Measurements from ENCODE around the gene LSM2.
"Not testable (repeated sequence)": the region's sequence is repeated elsewhere in the genome, so short reads cannot be mapped to it uniquely, and the experiment has no call there.

The LSM2 gene

DNA sequence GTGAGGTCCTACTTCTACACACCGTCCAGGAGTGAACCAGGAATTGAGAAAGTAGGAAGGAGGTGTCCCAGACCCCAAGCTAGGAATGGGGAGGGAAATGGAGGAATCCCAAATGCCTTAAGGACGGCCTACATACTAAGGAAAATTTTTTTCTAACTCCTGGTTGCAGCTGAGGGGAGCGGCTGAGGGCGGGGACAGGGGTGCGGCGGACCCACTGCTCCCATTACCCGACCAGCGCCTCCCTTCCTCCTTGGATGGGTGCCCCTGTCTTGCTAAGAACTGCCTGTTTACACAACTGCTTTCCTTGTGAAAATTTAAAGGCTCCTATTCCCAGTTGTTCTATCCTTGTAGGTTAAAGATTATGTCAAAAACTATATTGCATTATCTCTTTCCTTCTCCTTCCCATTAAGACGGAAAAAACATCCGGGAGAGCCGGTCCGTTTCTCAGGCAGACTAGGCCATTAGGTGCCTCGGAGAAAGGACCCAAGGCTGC is 20.1 kb upstream of the LSM2 start:
- peak; percentile 88 for DNase-seq

DNA sequence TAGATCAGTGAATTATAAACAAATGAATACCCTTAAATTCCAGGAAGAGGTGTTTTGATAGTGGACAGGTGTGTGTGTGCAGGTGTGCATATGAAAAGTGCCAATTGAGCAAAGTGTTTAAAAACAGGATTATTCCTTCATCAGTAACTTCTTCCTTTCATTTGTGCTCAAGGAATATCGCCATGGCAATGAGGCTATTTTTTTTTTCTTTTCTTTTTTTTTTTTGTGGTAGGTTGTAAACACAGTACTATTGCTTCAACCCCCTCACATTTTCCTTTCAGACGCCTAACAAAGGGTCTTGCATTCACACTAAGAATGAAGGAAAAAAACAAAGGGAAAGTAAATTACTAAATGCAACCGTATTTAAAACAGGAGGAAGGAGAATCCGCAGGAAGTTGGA is 18.8 kb upstream of the LSM2 start:
- DNase-seq: no peak

DNA sequence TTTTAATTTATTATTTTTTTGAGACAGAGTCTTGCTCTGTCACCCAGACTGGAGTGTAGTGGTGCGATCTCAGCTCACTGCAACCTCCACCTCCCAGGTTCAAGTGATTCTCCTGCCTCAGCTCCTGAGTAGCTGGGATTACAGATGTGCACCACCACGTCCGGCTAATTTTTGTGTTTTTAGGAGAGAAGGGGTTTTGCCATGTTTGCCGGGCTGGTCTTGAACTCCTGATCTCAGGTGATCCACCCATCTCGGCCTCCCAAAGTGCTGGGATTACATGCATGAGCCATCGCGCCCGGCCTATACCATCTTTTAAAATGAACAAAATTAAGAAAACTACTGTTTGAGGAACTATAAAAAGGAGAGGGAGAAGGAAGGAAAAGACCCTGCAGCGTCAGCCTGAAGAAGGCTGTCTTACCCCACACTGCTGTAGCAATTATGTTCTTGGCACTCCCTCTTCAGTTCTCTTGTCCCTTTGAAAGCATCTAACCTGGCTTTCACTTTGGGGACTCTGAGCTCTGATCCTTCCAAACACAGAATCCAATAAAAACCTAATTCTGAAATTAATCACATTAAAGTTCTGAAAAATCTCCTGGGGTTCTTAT is 16.9 kb upstream of the LSM2 start:
- DNase-seq: not testable (repeated sequence)

DNA sequence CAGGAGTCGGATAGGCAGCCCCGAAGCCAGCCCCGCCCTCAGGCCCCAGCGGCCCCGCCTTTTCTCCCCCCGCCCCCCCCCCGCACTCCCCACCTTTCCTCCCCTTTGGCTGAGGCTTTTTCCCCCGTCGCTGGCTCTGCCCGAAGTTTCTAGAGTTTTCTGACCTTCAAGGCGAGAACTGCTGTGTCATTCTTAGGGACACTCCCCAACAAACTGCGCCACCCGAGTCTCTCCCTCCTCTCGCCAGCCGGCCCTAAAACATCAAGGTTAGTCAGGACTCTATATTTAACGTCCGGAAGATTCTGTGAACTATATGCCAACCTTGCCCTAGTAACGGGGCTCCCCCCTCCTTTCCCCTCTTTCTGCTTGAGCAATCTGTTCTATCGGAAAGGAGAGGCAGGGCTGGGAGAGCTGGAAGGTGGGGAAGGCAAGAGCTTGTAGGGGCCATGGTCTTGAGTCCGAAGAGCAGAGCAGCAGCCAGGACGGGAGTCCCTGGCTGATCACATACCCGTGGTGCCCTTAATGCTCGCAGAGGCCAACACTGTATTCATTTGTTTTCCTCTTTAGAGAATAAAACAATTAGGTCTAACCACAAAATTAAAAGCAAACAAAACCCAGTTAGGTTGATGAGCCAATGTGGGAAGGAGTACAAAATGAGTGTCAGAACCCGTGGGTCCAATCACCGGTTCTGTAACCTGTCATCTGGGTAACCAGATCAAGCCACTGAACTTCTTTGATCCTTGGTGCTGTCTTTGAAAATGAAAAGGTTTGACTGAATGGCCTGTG is 15.5 kb upstream of the LSM2 start:
- DNase-seq: no peak

DNA sequence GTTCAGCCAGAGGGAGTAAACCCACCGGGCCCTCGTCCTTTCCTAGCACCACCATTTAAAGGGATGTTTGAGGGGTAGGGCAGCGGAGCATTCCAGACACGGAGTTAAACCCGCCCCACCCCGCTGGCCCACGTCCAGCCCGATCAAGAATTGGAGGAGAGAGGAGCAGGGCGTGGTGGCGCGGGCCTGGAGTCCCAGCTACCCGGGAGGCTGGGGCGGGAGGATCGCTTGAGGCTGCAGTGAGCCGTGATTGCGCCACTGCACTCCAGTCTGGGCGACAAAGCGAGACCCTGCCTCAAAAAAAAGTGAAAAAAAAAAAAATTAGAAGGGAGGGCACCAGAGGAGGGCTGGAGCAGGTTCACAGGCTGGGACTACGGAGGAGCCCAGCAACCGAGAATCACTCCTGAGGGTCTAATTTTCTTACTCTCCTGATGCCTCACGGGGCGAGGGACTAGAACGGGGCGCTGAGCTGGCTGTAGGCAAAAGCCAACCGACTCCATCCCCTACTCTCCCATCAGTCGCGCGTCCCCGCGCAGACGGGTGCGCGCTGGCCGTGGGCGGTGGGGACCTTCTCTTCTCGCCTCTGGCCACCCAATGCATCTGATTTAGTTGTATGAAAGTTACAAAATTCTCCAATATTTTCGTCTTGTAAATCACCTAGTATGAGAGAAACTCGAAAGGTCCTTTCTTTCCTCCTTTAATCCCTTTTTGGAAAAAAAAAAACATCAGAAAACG is 14.7 kb upstream of the LSM2 start:
- DNase-seq: peak; percentile 65

DNA sequence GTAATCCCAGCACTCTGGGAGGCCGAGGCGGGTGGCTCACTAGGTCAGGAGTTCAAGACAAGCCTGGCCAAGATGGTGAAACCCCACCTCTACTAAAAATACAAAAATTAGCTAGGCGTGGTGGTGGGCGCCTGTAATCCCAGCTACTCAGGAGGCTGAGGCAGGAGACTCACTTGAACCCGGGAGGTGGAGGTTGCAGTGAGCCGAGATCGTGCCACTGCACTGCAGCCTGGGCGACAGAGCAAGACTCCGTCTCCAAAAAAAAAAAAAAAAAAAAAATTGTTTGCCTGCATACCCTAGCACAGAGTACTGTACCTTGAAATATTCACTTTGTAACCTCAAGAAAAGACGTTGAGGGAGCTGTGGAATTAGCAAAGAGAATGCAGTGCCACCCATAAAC is 13.6 kb upstream of the LSM2 start:
- not testable (repeated sequence) for DNase-seq

DNA sequence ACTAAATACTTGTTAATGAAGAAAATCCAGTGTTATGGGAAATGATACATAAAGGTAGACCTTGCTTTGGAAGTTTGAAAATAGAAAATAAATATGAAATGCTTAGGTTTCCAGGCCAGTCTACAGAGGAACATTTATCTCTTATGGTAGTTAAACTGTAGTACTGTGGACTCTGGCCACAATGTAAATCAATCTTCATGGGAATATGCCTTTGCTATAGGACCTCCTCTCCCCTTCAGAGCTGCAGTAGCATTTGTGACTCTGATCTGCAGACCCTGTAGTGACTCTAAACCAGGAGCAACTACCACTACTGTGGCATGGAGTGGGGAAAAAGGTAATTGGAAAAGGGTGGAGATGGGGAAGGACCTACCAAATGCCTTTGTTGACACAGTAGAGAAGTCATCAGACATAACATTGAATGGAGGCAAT is 13.1 kb upstream of the LSM2 start:
- no peak for DNase-seq

DNA sequence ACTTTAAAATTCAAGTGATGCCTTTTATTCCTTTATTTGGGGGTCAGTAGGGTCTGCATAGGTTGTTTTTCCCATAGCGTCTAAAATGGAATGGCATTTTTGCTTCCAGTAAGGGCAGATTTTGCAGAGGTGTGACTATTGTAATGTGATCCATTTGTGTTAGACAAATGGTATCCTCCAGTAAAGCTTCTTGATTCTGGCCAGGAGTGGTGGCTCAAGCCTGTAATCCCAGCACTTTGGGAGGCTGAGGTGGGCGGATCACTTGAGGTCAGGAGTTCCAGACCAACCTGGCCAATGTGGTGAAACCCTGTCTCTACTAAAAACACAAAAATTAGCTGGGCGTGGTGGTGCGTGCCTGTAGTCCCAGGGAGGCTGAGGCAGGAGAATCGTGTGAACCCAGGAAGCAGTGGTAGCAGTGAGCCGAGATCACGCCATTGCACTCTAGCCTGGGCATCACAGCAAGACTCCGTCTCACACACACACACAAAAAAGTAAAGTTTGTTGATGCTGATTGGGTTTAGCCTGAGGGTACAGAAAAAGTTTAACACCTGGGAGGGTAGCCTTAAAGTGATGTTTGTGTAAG is 11.3 kb upstream of the LSM2 start:
- not testable (repeated sequence) for DNase-seq

DNA sequence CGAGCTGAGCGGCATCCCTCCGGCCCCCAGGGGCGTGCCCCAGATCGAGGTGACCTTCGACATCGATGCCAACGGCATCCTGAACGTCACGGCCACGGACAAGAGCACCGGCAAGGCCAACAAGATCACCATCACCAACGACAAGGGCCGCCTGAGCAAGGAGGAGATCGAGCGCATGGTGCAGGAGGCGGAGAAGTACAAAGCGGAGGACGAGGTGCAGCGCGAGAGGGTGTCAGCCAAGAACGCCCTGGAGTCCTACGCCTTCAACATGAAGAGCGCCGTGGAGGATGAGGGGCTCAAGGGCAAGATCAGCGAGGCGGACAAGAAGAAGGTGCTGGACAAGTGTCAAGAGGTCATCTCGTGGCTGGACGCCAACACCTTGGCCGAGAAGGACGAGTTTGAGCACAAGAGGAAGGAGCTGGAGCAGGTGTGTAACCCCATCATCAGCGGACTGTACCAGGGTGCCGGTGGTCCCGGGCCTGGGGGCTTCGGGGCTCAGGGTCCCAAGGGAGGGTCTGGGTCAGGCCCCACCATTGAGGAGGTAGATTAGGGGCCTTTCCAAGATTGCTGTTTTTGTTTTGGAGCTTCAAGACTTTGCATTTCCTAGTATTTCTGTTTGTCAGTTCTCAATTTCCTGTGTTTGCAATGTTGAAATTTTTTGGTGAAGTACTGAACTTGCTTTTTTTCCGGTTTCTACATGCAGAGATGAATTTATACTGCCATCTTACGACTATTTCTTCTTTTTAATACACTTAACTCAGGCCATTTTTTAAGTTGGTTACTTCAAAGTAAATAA is 10.6 kb upstream of the LSM2 start:
- not testable (repeated sequence) for DNase-seq

DNA sequence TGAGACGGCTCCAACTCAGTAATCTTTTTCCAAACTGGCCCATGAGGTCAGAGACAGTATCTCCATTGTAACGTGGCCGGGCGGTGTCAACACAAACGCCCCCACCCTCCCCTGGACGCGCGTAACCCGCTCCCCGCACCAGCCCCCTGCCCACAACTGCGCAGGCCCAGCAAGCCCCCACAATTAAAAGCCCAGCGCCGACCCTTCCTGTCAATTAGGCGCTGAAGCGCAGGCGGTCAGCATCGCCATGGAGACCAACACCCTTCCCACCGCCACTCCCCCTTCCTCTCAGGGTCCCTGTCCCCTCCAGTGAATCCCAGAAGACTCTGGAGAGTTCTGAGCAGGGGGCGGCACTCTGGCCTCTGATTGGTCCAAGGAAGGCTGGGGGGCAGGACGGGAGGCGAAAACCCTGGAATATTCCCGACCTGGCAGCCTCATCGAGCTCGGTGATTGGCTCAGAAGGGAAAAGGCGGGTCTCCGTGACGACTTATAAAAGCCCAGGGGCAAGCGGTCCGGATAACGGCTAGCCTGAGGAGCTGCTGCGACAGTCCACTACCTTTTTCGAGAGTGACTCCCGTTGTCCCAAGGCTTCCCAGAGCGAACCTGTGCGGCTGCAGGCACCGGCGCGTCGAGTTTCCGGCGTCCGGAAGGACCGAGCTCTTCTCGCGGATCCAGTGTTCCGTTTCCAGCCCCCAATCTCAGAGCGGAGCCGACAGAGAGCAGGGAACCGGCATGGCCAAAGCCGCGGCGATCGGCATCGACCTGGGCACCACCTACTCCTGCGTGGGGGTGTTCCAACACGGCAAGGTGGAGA is 8.5 kb upstream of the LSM2 start, which contains the start of the genes HSPA1A and HSPA1L:
Gene HSPA1A, plus strand, starts transcription at position 519 of the 814 bp plus-strand sequence. Its CDS starts 214 bp downstream, at position 733.
Gene HSPA1L, minus strand, starts transcription at position 259 of the 814 bp plus-strand sequence. CDS start 3,311 bp downstream, outside the sequence.
- peak; percentile 100 for DNase-seq

DNA sequence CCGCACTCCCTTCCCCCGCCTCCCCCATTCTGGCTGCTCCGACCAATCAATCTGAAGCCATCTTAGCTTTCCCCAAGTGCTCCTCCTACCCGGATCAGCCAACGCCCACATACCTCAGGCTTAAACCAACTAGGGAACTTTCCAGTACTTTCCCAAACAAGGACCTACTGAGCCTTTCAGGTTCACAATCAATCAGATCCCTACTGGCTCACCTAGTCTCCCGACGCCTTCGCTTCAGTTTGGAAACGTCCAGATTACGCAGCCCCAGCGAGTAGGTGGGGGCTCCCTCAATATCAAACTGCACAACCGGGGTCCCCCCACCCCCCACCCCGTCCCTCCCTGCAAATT is 7.9 kb upstream of the LSM2 start:
- DNase-seq: peak; percentile 95

DNA sequence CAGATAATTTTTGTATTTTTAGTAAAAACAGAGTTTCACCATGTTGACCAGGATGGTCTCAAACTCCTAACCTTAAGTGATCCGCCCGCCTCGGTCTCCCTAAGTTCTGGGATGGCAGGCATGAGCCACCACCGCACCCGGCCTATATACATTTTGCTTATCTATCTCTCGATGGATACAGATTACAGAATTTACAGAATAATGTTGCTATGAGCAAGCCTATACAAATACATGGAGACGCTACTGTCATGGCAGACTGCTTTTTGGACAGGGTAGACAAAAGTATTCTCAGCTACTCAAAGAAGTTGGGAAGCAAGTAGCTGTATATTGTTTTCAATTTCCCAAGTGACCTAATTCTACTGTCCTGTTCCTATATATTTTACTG is 6.7 kb upstream of the LSM2 start:
- DNase-seq: no peak

DNA sequence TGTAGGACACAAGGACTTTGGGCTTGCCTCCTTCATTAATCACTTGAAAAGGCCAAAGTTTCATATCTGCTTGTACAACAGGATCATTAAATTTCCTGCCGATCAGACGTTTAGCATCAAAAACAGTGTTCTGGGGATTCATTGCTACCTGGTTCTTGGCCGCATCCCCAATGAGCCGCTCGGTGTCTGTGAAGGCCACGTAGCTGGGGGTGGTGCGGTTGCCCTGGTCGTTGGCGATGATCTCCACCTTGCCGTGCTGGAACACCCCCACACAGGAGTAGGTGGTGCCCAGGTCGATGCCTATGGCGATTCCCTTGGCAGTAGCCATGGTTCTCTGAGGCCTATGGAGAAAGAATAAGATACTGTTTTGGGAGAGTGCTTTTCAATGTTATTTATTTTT is 4.9 kb upstream of the LSM2 start:
- no peak for DNase-seq

DNA sequence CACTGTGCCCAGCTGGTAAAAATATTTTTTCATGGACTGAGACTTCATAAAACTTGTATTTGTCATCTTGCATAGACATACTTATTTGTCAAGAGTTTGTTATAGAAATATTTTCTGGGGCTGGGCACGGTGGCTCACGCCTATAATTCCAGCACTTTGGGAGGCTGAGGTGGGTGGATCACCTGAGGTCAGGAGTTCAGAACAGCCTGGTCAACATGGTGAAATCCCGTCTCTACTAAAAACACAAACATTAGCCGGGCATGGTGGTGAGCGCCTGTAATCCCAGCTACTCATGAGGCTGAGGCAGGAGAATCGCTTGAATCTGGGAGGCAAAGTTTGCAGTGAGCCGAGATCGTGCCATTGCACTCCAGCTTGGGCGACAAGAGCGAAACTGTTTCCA is 1.8 kb upstream of the LSM2 start:
- DNase-seq: not testable (repeated sequence)

DNA sequence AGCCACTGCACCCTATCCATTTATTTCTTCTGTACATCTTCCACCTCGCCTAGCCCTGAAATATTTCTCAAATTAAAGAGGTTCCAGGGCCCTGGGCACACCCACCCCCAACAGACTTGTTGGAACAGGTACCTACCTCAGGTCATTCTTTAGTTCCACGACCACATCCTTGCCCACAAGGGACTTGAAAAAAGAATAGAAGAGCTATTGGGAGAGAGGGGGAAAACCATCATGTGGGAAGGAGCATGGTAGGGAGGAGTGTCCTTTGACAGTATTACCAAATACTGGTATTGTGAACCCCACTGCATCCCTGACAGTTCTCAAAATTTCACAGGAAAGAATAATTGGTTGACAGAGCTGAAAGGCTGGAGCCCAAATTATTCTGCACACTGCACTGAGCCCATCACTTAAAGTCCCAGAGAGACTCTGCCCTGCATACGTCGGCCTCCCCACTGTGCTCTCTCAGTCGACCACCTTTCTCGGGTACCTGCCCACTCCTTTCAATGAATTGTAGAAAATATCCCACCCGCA is 762 bp downstream of the LSM2 start:
- DNase-seq: no peak

DNA sequence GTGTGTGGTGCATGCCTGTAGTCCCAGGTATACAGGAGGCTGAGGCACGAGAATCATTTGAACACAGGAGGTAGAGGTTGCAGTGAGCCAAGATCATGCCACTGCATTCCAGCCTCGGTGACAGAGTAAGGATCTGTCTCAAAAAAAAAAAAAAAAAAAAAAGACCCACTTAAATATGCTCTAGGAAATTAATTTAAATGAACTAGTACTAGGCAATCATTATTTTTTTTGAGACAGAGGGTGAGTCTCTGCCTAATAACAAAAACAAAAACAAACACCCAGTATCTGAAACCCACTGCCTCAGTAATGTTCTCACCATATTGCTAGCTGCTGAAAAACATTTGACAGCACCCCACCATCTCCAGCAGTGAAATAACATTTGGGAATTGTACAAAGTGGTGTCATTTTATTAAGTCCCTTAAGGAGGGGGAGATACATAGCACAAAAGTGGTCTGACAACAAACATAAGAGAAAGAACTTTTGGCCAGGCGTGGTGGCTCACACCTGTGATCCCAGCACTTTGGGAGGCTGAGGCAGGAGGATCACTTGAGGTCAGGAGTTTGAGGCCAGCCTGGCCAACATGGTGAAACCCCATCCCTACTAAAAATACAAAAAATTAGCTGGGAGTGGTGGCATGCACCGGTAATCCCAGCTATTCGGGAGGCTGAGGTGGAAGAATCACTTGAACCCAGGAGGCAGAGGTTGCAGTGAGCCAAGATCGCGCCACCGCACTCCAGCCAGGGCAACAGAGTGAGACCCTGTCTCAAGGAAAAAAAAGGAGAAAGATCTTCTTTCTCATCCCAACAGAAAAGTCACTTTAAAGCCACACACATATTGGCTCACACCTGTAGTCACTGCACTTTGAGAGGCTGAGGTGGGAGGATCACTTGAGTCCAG is 5.5 kb downstream of the LSM2 start:
- DNase-seq: not testable (repeated sequence)

DNA sequence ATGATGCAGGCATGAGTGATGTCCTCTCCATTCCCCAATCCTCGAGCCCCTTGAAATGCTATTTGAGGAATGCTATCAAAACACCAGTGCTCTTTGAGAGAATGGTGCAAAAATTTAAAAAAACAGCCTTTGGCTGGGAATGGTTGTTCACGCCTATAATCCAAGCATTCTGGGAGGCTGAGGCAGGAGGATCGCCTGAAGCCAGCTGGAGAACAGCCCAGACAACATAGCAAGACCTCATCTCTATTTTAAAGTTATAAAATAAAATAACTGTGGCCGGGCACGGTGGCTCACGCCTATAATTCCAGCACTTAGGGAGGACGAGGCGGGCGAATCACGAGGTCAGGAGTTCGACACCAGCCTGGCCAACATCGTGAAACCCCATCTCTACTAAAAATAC is 7.0 kb downstream of the LSM2 start:
- DNase-seq: no peak

DNA sequence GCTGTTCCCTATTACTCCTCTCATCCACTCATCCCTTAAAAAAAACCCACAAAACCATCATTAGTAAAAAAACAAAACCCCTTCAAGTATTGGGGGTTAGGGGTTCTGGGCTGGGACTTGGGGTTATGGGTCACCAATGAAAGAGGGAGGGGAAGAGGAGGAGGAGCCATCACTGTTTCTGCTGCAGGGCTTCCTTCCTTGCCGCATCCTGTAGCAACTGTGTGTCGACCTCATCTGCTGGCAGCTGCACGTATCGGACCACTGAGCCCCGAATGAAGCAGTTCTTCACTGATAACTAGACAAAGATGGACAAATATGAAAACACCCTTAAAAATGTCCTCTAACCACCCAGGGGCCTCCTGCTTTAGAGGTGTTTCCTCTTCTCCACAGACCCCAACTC is 9.2 kb downstream of the LSM2 start:
- no peak for DNase-seq

DNA sequence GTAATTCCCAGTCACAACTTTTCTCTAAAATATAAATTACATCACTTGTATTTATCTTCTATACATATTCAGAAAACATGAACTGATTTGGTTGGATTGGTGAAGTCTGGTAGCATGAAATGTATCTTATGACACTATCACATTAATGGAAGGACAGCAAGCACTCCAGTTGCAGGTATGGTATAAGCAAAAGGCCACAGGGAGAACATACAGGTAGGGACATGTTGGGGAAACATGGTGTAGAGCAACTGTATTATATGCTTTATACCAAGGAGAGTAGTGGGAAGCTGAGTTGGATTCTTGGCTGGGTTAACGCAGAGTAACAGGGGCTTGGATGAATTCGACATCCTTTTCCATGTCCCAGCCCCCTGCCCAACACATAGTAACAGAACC is 9.8 kb downstream of the LSM2 start:
- no peak for DNase-seq

All from NCI-H2227 treated with DMSO at 0.1 percent for 48 hours (cell line).